GM18498 (cell line): Measurements from ENCODE around the gene ANK3.
"Not testable (repeated sequence)": the region's sequence is repeated elsewhere in the genome, so short reads cannot be mapped to it uniquely, and the experiment has no call there.

Source experiments
- ATAC-seq: cut with Tn5 transposase; IDR thresholded peaks from one replicate; pipeline ENCODE4 v1.9.1; 2021; ENCODE audit warnings: mild to moderate bottlenecking, moderate library complexity; ENCODE audit not compliant: unreplicated experiment

The ANK3 gene

GRCh38 chr10:60311821-60312220 lies 77.9 kb downstream of the ANK3 start:
- no peak for ATAC-seq

DNA sequence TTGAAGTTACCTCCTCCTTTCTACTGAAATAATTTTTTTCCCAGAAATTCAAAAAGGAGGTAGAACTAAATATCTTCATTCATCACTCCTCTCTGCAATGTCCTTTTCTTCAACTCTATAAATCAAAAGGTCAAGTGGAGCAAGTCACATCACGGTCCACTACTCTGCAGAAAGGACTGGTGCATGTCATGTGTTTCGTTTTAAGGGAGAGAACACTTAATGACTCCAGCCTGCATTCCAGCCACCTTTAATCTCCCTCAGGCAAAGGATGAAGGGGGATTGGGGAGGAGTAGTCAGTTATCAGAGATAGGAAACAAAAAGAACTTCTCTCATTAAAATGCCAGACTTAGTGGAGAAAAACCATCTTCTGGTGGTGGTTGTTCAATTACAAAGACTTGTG lies 78.9 kb downstream of the ANK3 start:
- no peak for ATAC-seq

- no peak for ATAC-seq
These were observed 79.8 kb downstream of the ANK3 start for GRCh38 chr10:60309891-60310290.

- no peak for ATAC-seq
These were observed 80.3 kb downstream of the ANK3 start for GRCh38 chr10:60309371-60309770.

- ATAC-seq, result no peak
These were observed 84.2 kb downstream of the ANK3 start for GRCh38 chr10:60305380-60305892.

GRCh38 chr10:60304829-60305379 lies 84.8 kb downstream of the ANK3 start:
- no peak for ATAC-seq

DNA sequence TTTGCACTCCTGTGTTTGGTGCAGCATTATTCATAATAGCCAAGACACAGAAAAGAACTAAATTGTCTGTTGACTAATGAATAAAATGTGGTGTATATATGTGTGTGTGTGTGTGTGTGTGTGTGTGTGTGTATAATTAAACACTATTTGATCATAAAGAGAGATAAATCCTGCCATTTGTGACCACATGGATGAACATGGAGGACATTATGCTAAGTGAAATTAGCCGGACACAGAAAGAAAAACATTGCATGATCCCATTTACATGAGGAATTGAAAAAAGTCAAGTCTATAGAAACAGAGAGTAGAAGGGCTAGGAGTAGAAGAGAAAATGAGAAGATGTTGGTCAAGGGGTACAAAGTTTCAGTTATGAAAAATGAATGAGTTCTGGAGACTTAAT lies 85.9 kb downstream of the ANK3 start:
- no peak for ATAC-seq

DNA sequence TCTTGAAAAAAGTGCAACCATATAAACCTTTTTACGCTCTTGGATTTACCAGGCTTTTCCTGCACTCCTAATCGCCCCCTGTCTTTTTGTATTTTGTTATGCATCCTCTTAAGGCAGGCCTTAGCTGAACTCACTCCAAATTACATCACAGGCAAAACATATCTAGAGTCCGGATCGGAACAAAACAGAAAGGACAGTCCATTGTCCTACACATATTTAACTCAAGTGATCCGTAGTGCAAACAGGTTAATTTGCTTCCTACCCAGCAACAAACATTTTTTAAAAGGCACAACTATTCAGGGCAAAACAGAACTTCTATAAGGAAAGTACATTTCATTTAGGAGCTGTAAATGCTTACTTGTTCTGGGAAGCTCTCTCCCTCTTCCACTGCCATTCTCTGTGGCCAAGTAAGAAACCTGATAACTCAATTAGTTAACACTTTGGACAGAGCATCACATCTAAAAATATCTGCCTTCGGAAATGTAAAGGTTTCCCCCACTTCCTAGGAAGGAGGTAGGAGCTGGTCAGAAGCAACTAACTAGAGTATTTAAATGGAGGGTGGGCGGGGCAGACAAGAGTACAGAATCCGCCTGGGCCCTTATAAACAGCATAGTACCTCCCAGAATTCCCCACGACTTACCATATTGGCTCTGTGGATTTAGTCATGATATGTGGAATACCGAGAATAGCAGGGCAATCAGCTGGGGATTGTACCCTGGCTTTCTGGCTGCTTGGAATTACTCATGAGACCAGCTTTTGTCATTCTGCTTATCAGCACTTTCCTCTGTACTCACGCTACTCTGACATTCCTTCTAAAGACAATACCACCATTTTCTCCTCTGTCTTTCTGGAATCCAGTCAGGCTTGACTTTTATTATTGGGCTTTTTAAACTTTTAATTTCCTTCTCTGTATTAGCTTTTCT lies 89.5 kb downstream of the ANK3 start:
- ATAC-seq, result no peak

DNA sequence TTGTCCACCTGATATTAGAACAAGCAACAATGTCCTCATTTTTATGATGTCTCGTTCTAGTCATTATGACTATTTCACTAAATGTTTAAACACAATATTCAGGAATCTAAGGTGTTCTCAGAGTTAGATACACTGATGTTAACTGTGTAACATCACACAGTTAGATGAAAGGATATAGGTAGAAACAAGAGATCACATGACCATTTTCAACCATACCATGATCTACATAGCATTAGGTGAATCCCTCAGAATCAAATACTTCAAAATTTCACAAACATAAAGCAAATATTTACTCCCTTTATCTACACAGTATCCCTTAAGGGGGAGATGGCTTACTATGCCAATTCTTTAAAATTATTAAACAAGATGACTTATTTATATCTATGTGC lies 90.3 kb downstream of the ANK3 start:
- no peak for ATAC-seq

GRCh38 chr10:60298408-60299389 lies 91.0 kb downstream of the ANK3 start:
- no peak for ATAC-seq

GRCh38 chr10:60296073-60296472 lies 93.6 kb downstream of the ANK3 start:
- no peak for ATAC-seq

GRCh38 chr10:60295028-60295937 lies 94.4 kb downstream of the ANK3 start:
- ATAC-seq, result no peak

DNA sequence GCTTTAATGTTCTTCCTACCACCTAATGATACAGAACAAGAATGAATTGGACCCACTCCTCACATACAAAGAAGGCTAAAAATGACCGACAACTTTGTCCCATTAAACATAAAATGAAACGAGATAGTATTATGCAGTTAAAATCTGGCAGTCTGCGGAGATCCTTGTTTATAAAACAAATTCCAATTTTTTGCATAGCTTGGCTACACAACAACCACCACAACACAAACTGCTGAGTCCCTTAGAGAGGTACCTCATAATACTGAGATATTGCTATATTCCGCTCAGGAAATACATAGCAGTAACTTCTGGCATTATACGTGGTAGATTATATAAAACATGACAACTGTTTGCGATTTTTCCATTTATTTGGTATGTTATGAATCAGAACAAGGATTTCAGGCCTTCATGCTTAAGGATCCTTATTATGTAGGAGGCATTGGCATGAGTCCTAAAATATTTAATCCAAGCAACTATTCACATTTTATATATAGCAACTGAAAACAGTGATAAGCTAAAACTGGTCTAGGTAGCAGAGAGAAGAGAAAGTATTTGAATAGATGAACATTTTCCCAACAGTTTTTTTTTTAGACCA lies 96.0 kb downstream of the ANK3 start:
- ATAC-seq, result no peak

- ATAC-seq, result no peak
These were observed 96.7 kb downstream of the ANK3 start for GRCh38 chr10:60292998-60293397.

- ATAC-seq, result not testable (repeated sequence)
These were observed 97.1 kb downstream of the ANK3 start for GRCh38 chr10:60292536-60292935.

- no peak for ATAC-seq
These were observed 98.2 kb downstream of the ANK3 start for GRCh38 chr10:60291344-60291930.

- ATAC-seq, result no peak
These were observed 99.1 kb downstream of the ANK3 start for GRCh38 chr10:60290558-60290957.

DNA sequence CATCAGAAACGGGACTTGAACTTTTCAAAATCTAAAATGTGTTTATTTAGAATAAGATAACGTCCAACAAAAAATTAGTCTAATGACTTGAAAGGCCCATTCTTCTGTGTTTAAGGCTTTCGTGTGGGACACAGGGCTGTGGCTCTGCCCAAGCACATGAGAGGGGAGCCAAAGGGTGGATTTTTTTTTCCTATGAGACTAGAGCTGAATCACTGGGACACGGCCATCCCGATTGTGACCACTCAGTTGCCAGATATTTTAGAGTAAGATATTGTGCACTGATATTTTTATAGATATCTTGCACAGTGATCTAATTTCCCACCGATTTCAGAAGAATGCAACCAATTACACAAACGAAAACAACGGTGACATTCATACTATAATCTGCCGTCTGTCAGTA lies 99.9 kb downstream of the ANK3 start:
- ATAC-seq, result no peak

GRCh38 chr10:60288256-60288655 lies 101.4 kb downstream of the ANK3 start:
- no peak for ATAC-seq
